HepG2 (cell line): ENCODE data around the gene INTS15. TPM values are rescaled to one million over a fixed set of nuclear protein-coding genes. Genes with fewer than 3 reads are reported as not detected.

Experiments used
- GATAD1 ChIP-seq: IDR thresholded peaks from 2 replicates; pipeline ENCODE4 v1.6.1; 2016; ENCODE audit warnings: missing genetic modification reagents, missing compliant biosample characterization
- HNF4A ChIP-seq: sonication (generic); formaldehyde crosslinking; IDR thresholded peaks from 2 replicates; pipeline ENCODE4 v1.4.0; 2020; ENCODE audit warnings: missing genetic modification reagents
- MEIS2 ChIP-seq: sonication (generic); formaldehyde crosslinking; IDR thresholded peaks from 2 replicates; pipeline ENCODE4 v1.9.0; 2021; ENCODE audit warnings: mild to moderate bottlenecking, missing genetic modification reagents
- MNT ChIP-seq: fragments of 450-650 bp; IDR thresholded peaks from 2 replicates; pipeline ENCODE4 v1.6.1; 2016
- NCOA5 ChIP-seq: sonication (generic); formaldehyde crosslinking; IDR thresholded peaks from 2 replicates; pipeline ENCODE4 v1.4.0; 2020; ENCODE audit warnings: missing genetic modification reagents
- NFE2L1 ChIP-seq: sonication (generic); formaldehyde crosslinking; IDR thresholded peaks from 2 replicates; pipeline ENCODE4 v1.4.0; 2020; ENCODE audit warnings: missing genetic modification reagents, mild to moderate bottlenecking, borderline replicate concordance
- NFIB ChIP-seq: sonication (generic); formaldehyde crosslinking; IDR thresholded peaks from 2 replicates; pipeline ENCODE4 v1.9.0; 2021; ENCODE audit warnings: missing genetic modification reagents, mild to moderate bottlenecking, borderline replicate concordance
- NR1H2 ChIP-seq: sonication (generic); formaldehyde crosslinking; IDR thresholded peaks from 2 replicates; pipeline ENCODE4 v1.8.1; 2022; ENCODE audit warnings: low read depth, missing genetic modification reagents, borderline replicate concordance
- NR2F1 ChIP-seq, 2 experiments: fragments of 450-650 bp in 1 of 2; formaldehyde crosslinking in 1 of 2; IDR thresholded peaks; 2 replicates each; pipeline versions ENCODE4 v1.5.0 to v1.6.1; 2016 to 2020; ENCODE audit warnings: mild to moderate bottlenecking in 1 of 2, missing compliant biosample characterization in 1 of 2, missing genetic modification reagents in 1 of 2, moderate library complexity in 1 of 2
- POLR2G ChIP-seq: fragments of 200-400 bp; formaldehyde crosslinking; IDR thresholded peaks from 2 replicates; pipeline ENCODE4 v1.6.1; 2018; ENCODE audit warnings: mild to moderate bottlenecking, low read depth, low read length, moderate library complexity
- PRMT3 ChIP-seq: sonication (generic); formaldehyde crosslinking; IDR thresholded peaks from 2 replicates; pipeline ENCODE4 v1.8.1; 2022; ENCODE audit warnings: low read depth, mild to moderate bottlenecking, moderate library complexity, missing genetic modification reagents, borderline replicate concordance
- SMAD1 ChIP-seq: sonication (generic); formaldehyde crosslinking; IDR thresholded peaks from 2 replicates; pipeline ENCODE4 v1.4.0; 2020; ENCODE audit warnings: missing genetic modification reagents, low read depth, mild to moderate bottlenecking, borderline replicate concordance
- TBL1XR1 ChIP-seq: fragments of 150-350 bp; IDR thresholded peaks from 2 replicates; pipeline ENCODE4 v1.6.1; 2014; ENCODE audit warnings: borderline replicate concordance, low read length; ENCODE audit not compliant: partially characterized antibody
- YEATS2 ChIP-seq: sonication (generic); formaldehyde crosslinking; IDR thresholded peaks from 2 replicates; pipeline ENCODE4 v1.4.0; 2020; ENCODE audit warnings: missing genetic modification reagents, borderline replicate concordance
- ZBED4 ChIP-seq: sonication (generic); formaldehyde crosslinking; IDR thresholded peaks from 2 replicates; pipeline ENCODE4 v1.4.0; 2020; ENCODE audit warnings: missing genetic modification reagents, borderline replicate concordance
- ZFP1 ChIP-seq: IDR thresholded peaks from 2 replicates; pipeline ENCODE4 v1.6.1; 2016
- ZFX ChIP-seq: sonication (generic); formaldehyde crosslinking; IDR thresholded peaks from 2 replicates; pipeline ENCODE4 v1.4.0; 2020; ENCODE audit warnings: mild to moderate bottlenecking, low read depth, missing genetic modification reagents, moderate library complexity
- ZNF674 ChIP-seq: sonication (generic); formaldehyde crosslinking; IDR thresholded peaks from 2 replicates; pipeline ENCODE4 v1.5.0; 2020; ENCODE audit warnings: low read depth, mild to moderate bottlenecking, missing genetic modification reagents
- ZNF777 ChIP-seq: sonication (generic); formaldehyde crosslinking; IDR thresholded peaks from 2 replicates; pipeline ENCODE4 v1.4.0; 2020; ENCODE audit warnings: missing genetic modification reagents
- ZNF780A ChIP-seq: sonication (generic); formaldehyde crosslinking; IDR thresholded peaks from 2 replicates; pipeline ENCODE4 v1.8.0; 2022; ENCODE audit warnings: mild to moderate bottlenecking, missing genetic modification reagents, moderate library complexity
- ZSCAN30 ChIP-seq: sonication (generic); formaldehyde crosslinking; IDR thresholded peaks from 2 replicates; pipeline ENCODE4 v1.5.0; 2020; ENCODE audit warnings: mild to moderate bottlenecking, missing genetic modification reagents
- polyA plus RNA-seq, 8 experiments: library from polyadenylated mRNA; depleted of rRNA in 3 of 8; stranded (reverse) in 7 of 8; unstranded in 1 of 8; fragments of >200 nt; fragmentation: Illumina TruSeq in 4 of 8; extraction: Trizol in 4 of 8; gene quantifications; 2 replicates each; pipeline versions ENCODE4 v1.2.1 to v1.2.3, GENCODE V29; 2011 to 2016; ENCODE audit warnings: low read depth in 4 of 8, missing spikeins in 1 of 8, mixed read lengths in 1 of 8; ENCODE audit not compliant: insufficient read depth in 1 of 8
- total RNA-seq, 5 experiments: library from RNA; depleted of rRNA; stranded (reverse); fragments of >200 nt; fragmentation: Illumina TruSeq; extraction: Trizol; gene quantifications; 2 replicates each; pipeline ENCODE4 v1.2.3, GENCODE V29; 2016; ENCODE audit warnings: low read depth in 1 of 5
- TF ChIP-seq, protein P1 (sequence below): sonication (generic); formaldehyde crosslinking; IDR thresholded peaks from 2 replicates; pipeline ENCODE4 v1.5.0; 2020; ENCODE audit warnings: missing genetic modification reagents, mild to moderate bottlenecking, borderline replicate concordance
- TF ChIP-seq, protein P2 (sequence below): sonication (generic); formaldehyde crosslinking; IDR thresholded peaks from 2 replicates; pipeline ENCODE4 v1.4.0; 2020; ENCODE audit warnings: missing genetic modification reagents

INTS15 gene
- total and polyA plus RNA-seq, 2 of the 13 experiments (the other 11 are each of a cell fraction or from before 2014, with no cell fraction given) = 16.3 to 25.7 TPM

DNA sequence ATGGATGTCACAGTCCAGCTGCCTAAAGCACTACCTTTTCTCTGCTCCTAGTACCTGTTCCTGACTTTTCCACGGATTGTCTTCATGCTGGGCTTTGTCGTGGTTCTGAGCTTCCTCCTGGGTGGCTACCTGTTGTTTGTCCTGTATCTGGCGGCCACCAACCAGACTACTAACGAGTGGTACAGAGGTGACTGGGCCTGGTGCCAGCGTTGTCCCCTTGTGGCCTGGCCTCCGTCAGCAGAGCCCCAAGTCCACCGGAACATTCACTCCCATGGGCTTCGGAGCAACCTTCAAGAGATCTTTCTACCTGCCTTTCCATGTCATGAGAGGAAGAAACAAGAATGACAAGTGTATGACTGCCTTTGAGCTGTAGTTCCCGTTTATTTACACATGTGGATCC, 1.3 kb upstream of the INTS15 start (continued):
- no peak for TF ChIP-seq MNT
- TF ChIP-seq ZFP1 (CRISPR knock-in tag) = no peak
- 0 out of 2 replicates have a peak, but pooled peaks have one; percentile 44 for TF ChIP-seq ZFX (CRISPR knock-in tag)
- TF ChIP-seq, protein P1, sequence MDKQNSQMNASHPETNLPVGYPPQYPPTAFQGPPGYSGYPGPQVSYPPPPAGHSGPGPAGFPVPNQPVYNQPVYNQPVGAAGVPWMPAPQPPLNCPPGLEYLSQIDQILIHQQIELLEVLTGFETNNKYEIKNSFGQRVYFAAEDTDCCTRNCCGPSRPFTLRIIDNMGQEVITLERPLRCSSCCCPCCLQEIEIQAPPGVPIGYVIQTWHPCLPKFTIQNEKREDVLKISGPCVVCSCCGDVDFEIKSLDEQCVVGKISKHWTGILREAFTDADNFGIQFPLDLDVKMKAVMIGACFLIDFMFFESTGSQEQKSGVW = no peak
- no peak for TF ChIP-seq NFE2L1 (CRISPR knock-in tag)
- no peak for TF ChIP-seq TBL1XR1
- TF ChIP-seq NR1H2 (CRISPR knock-in tag) = no peak
- no peak for TF ChIP-seq NCOA5
- no peak for TF ChIP-seq ZNF780A
- TF ChIP-seq ZNF674 (CRISPR knock-in tag) = no peak
- no peak for TF ChIP-seq YEATS2 (CRISPR knock-in tag)
- no peak for TF ChIP-seq PRMT3 (CRISPR knock-in tag)
- peak; percentile 47; the same call in 1 of the 2 replicates for TF ChIP-seq POLR2G
- TF ChIP-seq ZBED4 = no peak
- no peak for TF ChIP-seq GATAD1 (CRISPR knock-in tag)
- no peak for TF ChIP-seq NFIB (CRISPR knock-in tag)
- TF ChIP-seq ZSCAN30 = no peak
- TF ChIP-seq SMAD1 (CRISPR knock-in tag) = no peak
- no peak for TF ChIP-seq NR2F1 (CRISPR knock-in tag; IDR thresholded peaks at IDR 0.05)
- TF ChIP-seq MEIS2 = no peak
- TF ChIP-seq HNF4A (CRISPR knock-in tag) = peak; percentile 51; the same call in 1 of the 2 replicates
- TF ChIP-seq ZNF777 (CRISPR knock-in tag) = no peak
- TF ChIP-seq, protein P2, sequence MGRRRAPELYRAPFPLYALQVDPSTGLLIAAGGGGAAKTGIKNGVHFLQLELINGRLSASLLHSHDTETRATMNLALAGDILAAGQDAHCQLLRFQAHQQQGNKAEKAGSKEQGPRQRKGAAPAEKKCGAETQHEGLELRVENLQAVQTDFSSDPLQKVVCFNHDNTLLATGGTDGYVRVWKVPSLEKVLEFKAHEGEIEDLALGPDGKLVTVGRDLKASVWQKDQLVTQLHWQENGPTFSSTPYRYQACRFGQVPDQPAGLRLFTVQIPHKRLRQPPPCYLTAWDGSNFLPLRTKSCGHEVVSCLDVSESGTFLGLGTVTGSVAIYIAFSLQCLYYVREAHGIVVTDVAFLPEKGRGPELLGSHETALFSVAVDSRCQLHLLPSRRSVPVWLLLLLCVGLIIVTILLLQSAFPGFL = no peak
